EL (cell line): ENCODE measurements around the gene PLEKHA7.
"Not testable (repeated sequence)": the region's sequence is repeated elsewhere in the genome, so short reads cannot be mapped to it uniquely, and the experiment has no call there.

Source experiments
- DNase-seq: peaks from one replicate; pipeline ENCODE4 v3.0.0-alpha.2; 2016

The PLEKHA7 gene

DNA sequence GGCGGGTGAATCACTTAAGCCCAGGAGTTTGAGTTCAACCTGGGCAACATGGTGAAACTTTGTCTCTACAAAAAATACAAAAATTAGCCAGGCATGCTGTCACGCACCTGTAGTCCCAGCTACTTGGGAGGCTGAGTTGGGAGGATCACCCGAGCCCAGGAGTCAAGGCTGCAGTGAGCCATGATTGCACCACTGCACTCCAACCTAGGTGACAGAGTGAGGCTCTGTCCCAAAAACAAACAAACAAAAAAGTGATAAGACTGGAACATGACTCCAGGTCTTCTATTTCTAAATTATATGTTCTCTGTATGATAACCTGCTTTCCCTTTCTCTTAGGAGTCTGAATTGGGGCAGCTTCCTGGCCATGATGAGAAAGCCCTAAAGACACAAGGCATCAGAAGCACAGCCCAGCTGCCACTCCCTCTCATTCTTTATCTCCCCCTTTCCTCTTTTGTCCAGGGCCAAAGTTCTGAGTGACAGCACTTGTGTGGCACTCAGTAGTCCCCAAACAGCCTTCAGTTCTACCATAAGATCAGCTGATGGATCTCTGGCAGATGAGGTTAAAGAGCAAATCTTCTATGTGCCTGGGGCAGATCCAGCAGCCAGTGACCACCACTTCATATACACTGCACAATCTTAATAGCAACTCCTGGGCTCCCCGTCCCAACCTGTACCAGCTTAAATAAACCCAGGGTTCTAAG, 139.8 kb downstream of the PLEKHA7 start:
- DNase-seq: no peak

DNA sequence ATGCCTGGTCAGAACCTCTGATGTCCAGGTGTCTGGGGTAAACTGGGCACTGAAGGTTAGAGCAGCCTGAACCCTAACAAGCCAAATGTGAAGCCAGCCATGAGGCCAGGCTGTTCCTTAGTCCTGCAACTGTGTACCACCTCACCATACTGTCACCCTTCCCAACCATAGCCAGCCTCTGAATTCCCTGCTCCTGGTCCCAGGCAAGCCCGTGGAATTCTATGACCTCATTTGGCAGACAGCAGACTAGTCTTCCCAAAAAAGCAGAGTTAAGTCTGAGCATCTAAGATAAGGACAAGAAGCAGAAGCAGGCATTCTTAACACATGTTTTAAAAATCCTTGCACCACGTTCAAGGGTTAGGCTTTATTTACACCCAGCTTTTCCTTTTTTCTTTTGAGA, 140.9 kb downstream of the PLEKHA7 start:
- DNase-seq: peak; percentile 29

DNA sequence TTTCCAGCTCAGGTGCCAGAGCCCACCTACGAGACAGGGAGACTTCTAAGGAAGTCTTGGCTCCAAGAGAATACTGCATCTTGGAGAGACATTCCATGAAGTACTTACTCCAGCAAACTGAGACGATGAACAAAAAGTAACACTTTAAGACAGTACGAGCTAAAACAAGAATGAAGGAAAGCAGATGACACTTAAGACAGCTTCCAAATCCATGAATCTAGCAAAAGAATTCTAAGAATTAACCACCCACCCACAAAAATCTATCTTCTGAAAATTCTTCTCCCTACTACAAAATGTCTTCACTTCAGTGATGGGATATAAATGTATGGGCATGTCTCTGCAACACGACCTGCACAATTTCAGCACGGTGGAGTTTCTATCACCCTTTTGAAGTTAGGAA, 142.8 kb downstream of the PLEKHA7 start:
- peak; percentile 38 for DNase-seq

DNA sequence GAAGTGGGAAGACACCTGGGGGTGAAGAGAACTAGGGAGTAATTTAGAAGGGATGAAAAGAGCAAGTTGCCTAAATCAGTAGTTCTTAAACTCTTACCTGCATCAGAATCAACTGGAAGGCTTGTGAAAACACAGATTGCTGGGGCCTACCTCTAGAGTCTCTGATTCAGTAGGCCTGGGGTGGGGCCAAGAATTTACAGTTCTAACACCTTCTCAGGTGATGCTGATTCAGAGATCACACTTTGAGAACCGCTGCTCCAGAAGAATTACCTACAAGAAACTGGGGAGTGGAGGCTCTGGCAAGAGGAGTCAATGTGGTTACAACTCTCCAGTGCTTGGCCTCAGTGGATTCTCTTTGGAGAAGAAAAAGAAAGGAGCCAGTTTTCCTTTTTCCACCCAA, 147.1 kb downstream of the PLEKHA7 start:
- DNase-seq: no peak

DNA sequence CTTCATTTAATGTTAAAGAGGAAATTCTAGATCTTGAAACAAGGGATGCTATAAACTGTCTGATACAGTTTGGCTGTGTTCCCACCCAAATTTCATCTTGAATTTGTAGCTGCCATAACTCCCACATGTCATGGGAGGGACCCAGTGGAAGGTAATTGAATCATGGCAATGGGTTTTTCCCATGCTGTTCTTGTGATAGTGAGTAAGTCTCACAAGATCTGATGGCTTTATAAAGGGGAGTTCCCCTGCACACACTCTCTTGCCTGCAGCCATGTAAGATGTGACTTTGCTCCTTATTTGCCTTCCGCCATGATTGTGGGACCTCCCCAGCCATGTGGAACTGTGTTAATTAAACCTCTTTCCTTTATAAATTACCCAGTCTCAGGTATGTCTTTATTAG, 149.8 kb downstream of the PLEKHA7 start:
- not testable (repeated sequence) for DNase-seq

DNA sequence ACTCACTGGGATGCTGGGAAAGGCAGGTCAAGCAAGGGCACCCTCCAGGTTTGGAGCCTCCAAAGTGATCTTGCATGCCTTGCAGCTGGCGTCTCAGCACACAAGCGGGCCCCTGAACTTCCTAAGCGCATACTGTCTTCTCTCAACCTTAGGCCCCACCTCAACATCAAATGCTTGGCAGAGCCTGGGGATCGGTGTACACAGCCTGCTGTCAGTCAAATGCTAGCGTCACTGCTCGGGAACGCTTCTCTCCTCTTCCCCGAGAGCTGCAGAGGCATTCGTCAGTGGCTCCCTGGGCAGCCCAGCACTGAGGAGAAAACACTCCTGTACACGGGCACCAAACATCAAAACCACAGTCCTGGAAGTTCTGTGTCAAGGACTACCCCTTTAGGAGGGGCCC, 150.8 kb downstream of the PLEKHA7 start:
- DNase-seq: no peak

DNA sequence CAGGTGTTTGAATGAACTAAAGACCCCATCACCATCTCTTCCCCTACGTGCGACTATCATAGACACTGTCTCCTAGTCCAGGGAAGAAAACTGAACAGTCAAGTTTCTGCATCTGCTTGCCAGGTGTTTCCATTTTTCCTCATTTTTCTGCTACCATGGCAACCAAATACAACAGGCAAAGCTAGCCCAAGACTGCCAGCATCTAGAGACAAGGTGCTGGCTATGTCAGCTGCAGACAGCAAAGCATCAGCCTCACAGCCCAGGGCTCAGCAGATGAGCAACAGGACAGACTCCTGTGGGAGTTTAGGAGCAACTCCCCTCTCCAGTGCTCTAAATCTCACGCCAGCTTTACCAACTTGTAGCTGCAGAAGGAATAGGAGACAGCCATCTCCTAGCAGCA, 151.5 kb downstream of the PLEKHA7 start:
- no peak for DNase-seq

DNA sequence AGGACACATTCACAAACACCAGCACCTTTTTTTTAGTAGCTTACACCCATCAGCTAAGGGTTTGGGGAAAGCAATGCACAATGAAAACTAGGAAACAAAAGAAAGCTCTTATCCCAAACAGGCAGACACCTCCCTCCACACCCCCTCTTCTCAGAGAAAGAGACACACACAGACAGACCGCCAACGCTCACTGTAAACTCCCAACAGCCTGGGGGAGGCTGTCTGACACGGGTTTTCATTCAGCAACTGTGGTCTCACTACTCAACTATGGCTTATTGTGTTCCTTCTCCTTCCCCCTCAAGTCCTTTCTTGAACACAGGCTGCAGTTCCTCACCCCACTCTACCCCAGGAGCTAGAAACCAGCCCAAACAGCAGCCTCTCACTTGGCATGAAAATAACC, 152.4 kb downstream of the PLEKHA7 start:
- no peak for DNase-seq

DNA sequence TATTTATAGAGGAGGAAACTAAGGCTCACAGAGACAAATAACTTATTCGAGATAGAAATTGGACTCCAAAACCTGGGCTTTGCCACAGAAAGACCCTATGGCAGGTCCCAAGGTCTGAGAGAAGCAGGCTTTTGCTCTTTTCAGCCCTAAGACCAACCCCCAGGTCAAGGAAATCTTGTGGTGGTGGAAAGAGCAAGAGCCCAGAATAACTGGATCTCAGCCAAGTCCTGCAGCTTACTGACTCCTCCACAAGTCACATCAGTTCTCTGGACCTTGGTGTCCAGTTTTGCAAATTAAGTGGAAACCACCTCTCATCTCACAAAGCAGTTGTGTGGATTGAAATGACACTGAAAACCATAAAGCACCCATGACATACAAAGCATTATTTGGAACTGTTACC, 153.6 kb downstream of the PLEKHA7 start:
- DNase-seq: no peak

DNA sequence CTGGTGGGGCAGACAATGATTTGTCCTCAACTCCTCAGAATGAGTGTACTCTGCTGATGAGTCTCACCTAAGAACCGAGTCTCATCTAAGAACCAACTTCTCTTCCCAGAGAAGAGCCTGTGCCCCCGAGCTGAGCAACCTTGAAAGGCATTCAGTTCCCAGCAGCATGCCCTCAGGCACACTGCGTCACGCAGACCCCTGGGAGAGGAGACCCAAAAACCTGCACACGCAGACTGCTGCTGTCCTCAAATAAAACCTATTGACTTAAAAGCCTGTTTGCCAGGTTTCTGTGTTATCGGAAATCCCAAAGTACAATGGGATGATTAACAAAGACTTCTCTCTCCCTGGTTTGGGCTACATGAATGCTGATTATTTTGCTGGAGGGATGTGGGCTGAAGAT, 154.6 kb downstream of the PLEKHA7 start:
- no peak for DNase-seq

DNA sequence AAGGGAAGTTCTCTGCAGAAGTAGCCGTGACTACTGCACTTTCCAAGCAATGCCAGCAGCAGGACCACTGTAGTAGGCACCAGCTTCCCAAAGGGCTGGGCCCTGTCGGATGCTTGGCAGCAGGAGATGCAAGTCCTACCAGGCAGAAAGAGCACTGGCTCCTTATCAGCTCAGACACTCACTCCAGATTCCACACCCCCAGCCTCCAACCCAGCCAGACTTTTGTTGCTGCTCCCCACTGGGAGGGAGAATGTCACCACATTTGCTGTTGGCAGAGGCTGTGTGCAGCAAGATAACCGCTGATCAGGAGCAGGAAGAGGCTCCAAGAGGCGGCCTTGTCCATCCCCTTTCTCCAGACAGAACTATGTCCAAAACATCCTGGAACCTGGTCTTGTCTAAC, 157.0 kb downstream of the PLEKHA7 start:
- DNase-seq: no peak

DNA sequence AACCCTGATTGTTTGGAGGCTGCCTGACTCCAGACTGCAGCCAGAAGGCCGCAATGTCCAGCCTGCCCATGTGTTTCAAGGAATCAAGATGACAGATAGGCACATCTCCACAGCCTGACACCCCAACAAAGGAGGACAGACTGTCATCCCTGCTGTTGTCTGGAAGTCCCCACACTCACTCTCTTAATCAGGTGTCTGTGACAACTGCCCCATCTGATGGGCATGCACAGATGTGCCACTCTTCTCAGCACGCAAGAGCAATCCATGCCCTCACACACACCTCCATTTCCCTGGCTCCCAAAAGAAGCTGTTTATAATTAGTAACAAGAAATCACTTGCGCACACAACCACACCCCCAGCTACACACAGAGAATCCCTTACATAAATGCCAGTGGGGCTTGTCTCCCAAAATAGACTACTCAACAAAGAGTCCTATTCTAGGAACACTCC, 158.2 kb downstream of the PLEKHA7 start:
- DNase-seq: no peak

DNA sequence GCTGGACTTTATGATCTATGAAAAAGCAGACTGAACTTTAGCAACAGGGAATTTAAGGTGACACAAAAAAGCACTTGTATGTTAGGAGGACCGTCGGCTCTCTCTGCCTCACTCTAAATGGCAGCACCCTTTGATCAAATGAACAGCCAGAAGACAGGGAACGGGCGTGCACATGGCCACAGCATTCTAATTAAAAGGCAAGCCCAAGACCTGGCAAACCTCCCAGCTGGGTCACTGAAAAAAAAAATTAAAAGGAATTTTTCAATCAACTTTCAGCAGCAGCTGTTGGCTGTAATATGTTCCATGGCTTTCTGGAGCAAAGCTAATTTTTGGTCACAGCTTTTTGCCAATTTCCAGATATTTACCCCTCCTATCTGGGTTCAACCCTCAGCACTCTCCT, 159.2 kb downstream of the PLEKHA7 start:
- no peak for DNase-seq

DNA sequence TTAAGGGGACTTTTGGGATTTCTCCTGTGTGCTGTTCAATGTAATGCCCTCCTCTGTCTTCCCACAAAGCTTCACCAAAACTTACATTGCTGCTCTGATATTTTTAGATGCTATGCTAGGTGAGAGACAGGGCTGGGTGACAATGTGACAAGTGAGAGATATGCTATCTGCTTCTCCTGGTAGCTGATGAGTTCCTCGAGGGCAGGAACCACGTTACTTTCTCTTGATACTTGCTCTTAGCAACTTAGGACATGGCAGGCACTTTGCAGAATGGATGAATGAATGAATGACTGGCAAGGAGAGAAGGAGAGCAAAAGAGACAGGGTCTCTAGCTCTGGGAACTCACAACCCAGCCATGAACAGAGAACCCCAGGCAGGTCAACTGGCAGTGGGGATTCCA, 160.4 kb downstream of the PLEKHA7 start:
- no peak for DNase-seq

DNA sequence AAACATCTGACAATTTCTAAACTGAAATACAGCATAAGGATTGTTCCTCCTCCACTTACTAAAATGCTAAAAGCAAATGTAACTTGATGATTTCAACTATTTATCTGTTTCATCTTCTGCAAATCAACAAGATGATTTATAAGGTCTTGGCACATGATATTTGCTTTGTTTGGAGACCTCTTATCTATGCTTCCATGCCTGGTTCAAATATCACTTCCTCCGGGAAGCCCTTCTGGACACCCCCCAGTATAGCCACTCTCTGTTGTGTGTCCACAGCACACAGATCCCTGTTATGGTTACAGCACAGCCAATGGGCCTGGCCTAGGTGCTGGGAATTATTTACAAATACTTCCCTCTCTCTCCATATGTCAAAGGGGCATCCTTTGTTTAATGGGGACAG, 160.9 kb downstream of the PLEKHA7 start:
- no peak for DNase-seq

DNA sequence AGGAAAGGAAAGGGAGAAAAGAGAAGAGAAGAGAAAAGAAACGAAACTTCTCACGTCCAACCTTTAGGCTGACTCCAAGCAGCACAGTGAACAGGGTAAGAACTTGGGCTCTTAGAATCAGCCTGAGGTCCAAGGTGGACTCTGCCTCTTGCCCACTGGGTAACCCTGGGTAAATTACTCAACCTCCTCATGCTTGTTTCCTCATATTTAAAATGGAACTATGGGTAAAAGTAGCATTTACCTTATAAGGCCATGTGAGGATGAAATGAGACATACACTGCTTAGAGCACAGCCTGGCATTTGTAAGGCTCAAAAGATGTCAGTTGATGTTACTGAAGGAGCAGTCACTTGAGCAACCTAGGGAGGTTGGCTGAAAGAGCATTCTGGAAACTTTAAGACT, 167.9 kb downstream of the PLEKHA7 start:
- no peak for DNase-seq

DNA sequence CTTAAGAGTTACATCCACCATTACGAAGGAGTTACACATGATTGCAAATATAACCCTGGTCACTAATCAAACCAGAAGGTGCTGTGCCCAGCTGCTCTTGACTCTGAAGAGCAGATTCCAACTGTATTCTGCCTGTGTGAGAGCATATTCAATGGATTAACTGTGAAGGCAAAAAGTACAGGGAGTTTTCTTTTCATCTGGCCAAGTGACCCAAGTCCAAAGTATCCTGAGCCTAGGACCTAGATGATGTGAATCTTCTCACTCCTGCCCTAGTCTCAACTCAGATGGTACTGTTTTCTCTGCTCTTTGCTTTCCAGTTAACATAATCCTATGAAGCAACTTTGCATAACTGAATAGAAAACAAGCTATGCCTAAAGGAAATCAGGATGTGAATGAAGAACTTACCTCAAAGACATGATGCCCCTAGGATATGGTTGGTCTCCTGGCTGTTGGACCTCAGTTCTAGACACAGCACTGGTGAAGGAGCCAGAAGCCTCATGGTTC, 169.9 kb downstream of the PLEKHA7 start:
- DNase-seq: no peak

DNA sequence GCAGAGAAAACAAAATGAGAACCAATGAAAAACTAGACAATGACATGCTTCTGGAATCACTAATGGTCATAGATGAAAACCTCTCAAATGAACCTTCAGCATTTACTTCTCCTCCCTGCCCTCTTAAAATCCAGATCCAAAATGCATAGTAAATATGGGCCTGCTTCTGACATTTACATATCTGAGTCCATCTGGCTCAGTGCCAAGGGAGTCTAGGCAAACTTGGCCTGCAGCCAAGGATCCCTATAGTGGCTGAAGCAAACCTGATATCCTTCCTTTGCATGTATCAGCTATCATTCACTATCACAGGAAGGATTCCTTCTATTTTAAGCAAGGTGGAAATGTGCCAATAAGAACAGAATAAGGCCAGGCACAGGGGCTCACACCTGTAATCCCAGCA, 170.9 kb downstream of the PLEKHA7 start:
- DNase-seq: no peak

DNA sequence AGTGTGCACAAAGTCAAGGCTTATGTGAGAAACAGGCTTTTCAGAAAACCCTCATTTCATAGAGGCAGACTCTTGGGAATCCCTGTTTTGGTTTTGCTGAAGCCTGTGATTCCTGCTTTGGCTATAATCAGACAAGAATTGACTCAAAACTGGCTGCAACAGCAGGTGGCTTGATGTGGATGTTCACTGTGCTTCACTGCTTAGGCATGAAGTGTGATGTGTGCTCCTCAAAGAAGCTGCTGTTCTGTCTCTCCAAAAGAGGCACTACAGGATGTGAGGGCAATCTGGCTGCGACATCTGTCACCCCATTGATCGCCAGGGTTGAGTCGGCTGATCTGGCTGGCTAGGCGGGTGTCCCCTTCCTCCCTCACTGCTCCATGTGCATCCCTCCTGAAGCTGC, 172.2 kb downstream of the PLEKHA7 start:
- DNase-seq: no peak

DNA sequence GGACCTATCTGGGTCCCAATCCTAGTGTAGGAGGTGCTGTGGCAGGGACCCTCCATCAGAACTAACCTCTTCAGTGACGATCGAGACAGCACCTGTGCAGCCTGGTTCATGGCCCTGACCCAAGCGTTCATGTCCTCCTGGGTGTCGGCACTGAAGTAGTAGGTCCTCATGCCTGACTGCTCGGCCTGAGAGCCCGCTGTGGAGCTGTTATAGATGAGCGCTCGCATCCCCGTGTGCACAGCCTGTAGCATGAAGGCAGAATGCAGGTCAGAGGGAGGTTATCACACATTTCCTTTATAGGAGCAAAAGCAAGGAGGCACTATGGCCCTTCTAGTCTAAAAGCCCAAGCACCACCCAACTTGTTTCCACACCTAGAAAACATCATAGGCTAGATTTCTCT, 172.7 kb downstream of the PLEKHA7 start:
- DNase-seq: no peak

DNA sequence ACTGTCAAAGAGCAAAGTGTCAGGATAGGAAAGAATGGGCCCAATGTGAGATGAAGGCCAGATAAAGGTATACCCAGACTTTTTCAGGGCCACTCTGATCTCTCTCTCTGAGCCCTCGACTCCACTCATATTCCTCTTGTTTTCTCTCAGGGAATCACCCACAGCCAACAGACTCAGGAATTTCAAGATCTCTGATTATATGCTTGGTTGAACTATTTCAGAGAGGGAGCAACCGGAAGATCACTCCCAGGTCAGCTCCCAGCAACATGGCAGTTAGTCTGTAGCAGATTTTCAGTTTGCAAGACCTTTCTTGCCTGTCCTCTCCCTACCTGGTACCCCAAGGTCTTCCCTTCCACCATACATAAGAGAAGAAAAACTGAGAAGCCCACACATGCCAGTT, 173.3 kb downstream of the PLEKHA7 start:
- DNase-seq: no peak

DNA sequence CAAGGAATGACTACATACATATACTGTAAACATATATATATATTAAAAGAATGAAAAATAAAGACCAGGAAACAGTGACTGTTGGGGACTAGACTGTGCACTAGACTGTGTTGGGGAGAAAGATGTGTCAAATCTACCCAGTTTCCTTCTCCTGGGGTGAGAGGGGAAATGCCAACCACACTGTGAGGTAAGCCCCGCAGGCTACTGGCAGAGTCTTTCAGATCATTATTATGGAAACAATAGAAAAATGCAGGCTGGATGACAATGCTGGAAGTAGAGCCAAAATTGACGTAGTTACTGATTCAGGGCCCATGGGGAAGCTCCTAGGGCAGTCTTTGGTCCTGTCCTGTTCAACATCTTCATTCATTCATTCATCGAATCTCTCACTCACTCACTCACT, 174.4 kb downstream of the PLEKHA7 start:
- DNase-seq: no peak

DNA sequence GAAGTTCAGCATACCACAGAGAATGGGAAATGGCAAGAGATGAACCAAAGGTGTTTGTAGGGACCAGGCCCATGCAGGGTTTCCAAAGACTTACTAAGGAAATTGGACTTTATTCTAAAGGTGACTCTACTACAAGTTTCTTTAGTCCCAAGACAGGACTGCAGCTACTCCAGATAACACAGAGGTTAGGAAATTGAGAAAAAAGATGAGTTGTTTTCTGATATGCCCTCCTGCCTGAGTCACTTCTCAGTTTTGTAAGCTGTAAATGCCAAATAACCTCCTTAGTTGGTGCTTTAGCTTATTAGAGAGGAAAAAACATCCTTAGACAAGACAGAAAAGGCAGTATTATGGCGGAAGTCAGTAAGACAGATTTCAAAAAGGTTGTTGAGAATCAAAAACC, 179.8 kb downstream of the PLEKHA7 start:
- DNase-seq: no peak

DNA sequence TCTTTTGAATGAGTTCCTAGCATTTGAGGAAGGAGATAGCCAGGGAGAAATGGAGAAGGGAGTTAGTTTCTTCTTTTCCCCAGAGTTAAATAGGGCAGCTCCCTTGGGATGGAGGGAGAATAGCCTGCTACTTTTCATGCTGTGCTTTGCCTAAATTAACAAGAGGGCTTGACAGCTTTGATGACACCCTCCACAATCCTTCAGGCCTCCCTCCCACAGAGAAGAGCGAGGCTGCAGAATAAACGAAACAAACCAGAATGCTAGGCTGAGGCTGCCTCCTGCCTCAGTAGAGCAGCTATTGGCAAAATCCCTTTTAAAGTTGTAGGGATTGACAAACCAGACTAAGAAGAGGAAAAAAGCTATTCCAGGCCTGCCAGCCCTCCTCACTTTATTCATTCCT, 181.2 kb downstream of the PLEKHA7 start:
- DNase-seq: no peak

DNA sequence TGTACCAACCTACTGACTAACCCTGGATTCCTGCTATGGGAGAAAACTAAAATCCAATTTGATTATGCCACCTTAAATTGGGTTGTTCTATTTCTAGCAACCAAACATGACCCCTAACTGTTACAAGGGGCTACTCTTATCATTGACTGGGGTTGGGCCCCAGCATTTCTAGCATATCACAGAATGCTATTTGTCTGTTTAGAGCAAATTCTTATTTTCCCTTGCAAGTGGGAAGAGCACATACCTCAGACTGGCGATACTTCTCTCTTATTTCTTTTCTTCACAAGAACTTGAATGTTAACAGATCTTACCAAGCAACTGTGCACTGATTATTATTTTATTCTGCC, 182.0 kb downstream of the PLEKHA7 start:
- no peak for DNase-seq
